ENCODE data around the gene ZFPM1.

Gene ZFPM1

DNA sequence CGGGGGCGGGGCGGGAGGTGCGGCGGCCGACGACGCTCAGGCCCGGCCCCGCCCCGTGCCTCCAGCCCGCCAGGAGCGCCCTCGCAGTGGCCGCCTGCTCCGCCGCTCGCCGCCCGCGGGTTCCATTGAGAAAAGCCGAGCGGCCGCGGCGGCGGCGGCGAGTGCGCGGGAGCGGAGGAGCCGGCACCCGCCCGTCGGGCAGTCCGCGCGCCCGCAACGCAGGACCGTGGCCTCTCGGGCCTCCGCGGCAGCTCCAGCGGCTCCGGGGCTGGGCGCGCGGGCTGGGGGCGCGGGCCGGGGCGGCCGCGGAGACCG is at the start of gene ZFPM1:
TSS of gene ZFPM1 (plus strand) at position 64 of the 315 bp plus-strand sequence. CDS start 359 bp downstream, outside the sequence.
- TF ChIP-seq, protein P1, sequence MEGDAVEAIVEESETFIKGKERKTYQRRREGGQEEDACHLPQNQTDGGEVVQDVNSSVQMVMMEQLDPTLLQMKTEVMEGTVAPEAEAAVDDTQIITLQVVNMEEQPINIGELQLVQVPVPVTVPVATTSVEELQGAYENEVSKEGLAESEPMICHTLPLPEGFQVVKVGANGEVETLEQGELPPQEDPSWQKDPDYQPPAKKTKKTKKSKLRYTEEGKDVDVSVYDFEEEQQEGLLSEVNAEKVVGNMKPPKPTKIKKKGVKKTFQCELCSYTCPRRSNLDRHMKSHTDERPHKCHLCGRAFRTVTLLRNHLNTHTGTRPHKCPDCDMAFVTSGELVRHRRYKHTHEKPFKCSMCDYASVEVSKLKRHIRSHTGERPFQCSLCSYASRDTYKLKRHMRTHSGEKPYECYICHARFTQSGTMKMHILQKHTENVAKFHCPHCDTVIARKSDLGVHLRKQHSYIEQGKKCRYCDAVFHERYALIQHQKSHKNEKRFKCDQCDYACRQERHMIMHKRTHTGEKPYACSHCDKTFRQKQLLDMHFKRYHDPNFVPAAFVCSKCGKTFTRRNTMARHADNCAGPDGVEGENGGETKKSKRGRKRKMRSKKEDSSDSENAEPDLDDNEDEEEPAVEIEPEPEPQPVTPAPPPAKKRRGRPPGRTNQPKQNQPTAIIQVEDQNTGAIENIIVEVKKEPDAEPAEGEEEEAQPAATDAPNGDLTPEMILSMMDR (IDR thresholded peaks at IDR 0.05; ENCODE audit: low read depth, low read length): no peak
- peak within 1 kb of the TSS; percentile 63 for H3K4me3 ChIP-seq (ENCODE audit: low read depth, low read length)

- H3K4me3 ChIP-seq (ENCODE audit: low read depth, low read length): no peak overlapping the region
- TF ChIP-seq, protein P1 (IDR thresholded peaks at IDR 0.05; ENCODE audit: low read depth, low read length): no peak
Measured at GRCh38 chr16:88403794-88404581, 49.1 kb upstream of the ZFPM1 start.

- no peak overlapping the region for H3K4me3 ChIP-seq (ENCODE audit: low read depth, low read length)
- TF ChIP-seq, protein P1 (IDR thresholded peaks at IDR 0.05; ENCODE audit: low read depth, low read length): no peak
Measured at GRCh38 chr16:88404769-88405168, 48.3 kb upstream of the ZFPM1 start.

DNA sequence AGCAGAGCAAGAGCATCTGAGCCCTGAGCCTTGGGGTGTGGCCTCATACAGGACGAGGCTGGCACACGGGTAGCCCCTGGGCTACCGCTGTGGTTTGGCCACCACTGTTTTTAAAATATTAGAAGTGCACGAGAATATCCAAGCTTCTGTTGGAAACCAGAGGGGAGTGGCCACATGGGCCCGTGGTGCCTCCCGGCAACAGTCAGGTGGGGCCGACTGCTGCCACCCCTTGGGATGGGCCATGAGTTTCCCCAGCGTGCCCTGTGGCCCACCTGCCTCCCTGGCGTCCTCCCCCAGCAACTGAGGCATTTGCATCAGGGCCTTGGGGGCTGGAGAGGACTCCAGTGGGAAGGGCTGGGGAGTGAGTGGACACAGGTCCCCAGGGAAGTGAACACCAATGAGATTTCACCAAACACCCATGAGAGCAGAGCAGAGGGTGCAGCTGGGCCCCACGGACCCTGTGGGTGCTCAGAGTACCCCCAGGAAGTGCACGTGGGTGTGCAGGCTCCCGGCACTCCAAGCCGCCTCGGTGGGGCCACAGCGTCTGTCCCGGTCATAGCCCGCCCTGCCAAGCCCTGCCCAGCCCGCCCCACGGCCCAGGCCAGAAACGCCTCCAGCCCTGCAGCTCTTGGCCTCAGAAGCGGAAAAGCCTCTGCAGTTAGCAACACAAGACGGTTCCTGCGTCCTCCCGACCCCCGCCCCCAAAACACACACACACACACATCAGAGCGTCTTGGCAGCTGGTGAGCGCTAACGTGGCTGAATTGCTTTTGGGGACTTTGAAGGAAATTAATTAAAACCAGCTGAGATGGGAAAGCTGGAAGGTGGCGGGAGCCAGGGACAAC is 47.6 kb upstream of the ZFPM1 start:
- TF ChIP-seq, protein P1 (IDR thresholded peaks at IDR 0.05; ENCODE audit: low read depth, low read length): no peak
- no peak overlapping the region for H3K4me3 ChIP-seq (ENCODE audit: low read depth, low read length)

DNA sequence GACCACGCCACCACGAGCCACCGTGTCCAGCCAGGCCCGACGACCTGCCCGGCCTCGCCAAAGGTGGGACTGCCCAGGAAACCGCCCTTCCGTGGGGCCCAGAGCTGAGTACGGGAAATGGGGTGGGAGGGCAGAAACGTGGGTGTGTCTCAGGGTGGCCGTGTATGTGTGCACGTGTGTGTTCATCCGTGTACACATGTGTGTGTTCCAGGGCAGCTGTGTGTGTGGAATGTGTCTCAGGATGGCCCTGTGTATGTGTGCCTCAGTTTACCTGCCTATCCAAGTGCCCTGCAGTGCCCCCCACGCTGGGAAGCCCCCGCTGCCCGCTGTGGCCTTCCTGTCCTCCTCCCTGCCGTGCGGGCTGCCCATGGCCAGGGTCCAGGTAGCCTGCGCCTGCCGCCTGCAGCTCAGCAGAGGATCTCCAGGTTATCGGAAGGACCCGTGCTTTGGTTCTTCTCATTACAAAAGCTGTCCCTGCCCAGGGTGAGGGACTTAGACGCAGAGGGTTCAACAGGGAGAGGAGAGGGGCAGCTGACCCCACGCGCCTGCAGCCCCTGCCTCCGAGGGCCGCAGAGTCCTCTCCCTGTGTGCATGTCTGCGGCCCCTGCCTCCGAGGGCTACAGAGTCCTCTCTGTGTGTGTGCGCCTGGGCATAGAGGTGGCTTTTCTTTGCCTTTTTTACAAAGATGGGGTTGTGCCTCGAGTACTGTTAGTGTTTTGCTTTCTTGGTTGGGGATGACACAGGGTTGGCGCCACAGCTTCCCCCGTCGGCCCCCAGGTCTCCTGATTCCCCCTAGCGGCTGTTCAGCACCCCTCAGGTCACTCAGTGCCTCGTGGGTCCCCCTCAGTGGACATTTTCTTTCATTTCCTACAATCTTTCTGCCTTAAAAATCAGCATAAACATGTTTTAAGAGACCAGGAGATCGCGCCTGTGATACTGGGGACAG is 46.7 kb upstream of the ZFPM1 start:
- TF ChIP-seq, protein P1 (IDR thresholded peaks at IDR 0.05; ENCODE audit: low read depth, low read length): no peak
- H3K4me3 ChIP-seq (ENCODE audit: low read depth, low read length): no peak overlapping the region

GRCh38 chr16:88407042-88407420 is 46.0 kb upstream of the ZFPM1 start:
- TF ChIP-seq, protein P1 (IDR thresholded peaks at IDR 0.05; ENCODE audit: low read depth, low read length): no peak
- no peak overlapping the region for H3K4me3 ChIP-seq (ENCODE audit: low read depth, low read length)
